GM19023 (cell line): ENCODE data around the gene LPAR1.

Source experiments
- ATAC-seq: cut with Tn5 transposase; IDR thresholded peaks from one replicate; pipeline ENCODE4 v1.9.1; 2021; ENCODE audit warnings: mild to moderate bottlenecking, moderate library complexity; ENCODE audit not compliant: unreplicated experiment

LPAR1 gene

DNA sequence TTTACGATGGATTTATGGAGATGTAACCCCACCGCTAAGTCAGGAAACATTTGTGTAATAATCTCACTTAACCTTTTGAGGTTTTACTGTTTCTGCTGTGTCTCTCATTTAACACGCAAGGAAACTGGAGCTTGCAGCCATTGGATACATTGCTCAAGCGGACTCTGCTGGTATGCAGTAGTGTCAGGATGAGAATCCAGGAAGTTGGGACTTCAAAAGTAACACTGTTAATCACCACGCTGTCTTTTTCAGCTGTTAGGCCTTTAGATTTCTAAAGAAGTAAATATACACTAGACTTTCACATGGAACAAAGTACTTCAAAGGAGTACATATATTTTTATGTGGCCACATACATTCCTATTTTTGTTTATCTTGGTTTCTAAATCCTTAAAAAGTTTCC is 114.7 kb downstream of the LPAR1 start:
- no peak for ATAC-seq

GRCh38 chr9:110922145-110922544 is 116.1 kb downstream of the LPAR1 start:
- ATAC-seq, result no peak

GRCh38 chr9:110921705-110922104 is 116.6 kb downstream of the LPAR1 start:
- ATAC-seq, result no peak

GRCh38 chr9:110919609-110920008 is 118.7 kb downstream of the LPAR1 start:
- no peak for ATAC-seq

GRCh38 chr9:110919050-110919435 is 119.2 kb downstream of the LPAR1 start:
- no peak for ATAC-seq

GRCh38 chr9:110918316-110919049 is 119.8 kb downstream of the LPAR1 start:
- no peak for ATAC-seq

DNA sequence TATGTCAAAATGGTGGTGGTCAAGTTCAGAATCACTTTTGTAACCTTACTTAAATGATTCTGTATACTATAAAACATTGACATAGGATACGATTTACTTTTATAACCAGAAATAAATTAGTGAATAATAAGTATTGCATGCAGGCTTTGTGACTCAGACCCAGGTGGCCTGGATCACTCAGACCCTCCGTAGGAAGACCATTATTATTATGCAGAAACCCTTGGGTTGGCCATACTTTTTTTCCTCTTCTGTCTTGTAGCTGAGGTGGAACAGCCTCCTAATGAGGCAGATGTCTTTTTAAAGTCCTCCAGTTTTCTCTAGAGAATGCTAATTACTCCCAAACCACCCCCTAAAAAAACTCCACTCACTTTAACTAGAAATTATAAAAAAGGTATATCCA is 121.9 kb downstream of the LPAR1 start:
- ATAC-seq, result no peak

GRCh38 chr9:110912419-110913291 is 125.6 kb downstream of the LPAR1 start:
- no peak for ATAC-seq

DNA sequence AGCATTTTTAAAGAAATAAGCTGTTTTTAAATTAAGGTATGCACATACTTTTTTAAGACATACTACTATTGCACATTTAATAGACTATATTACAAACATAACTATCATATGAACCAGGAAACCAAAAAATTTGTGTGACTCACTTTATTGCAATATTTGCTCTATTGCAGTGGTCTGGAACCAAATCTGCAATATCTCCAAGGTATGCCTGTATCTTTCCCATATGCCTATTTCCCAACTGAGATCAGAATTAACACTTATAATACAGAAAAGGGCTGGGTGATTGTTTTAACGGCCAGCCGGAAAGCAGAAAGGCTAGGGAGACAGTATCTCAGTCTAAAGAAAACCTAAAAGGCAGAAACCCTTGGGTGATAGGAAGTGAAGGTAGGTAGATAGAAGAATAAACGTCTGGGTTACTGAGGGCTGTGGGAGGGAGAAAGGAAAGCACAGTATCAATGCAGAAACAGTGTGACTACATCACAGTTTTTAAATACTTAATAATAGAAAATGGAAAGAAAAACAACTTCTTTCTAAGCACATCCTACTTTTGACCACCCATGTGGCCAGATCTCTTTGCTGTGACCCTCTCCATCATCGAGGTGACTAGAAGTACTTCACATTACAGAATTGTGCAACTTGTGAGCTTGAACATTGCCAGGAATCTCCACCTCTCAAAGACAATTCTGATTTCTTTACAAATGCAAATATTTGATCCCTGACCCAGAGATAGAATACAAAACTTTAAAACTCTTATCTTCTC is 126.4 kb downstream of the LPAR1 start:
- no peak for ATAC-seq

- no peak for ATAC-seq
Observed at GRCh38 chr9:110908894-110909293, 129.4 kb downstream of the LPAR1 start.

DNA sequence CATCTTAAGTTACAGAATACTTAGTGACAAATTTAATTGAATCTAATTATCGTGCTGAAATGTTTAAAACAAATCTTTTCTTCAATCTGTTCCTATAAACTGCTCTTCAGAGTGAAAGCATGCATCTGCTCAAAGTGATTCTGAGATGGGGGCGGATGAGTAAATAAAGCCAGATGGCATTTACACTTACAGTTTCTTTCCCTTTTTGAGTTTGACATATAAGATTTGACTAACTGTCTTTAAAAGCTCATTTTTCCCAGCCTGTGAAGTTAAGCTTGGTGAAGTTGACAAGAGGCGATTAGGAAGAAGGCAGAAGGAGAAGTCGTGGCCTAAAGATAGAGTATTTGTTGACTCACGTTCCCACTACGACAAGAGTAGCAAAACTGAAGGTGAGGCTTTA is 137.4 kb downstream of the LPAR1 start:
- no peak for ATAC-seq

DNA sequence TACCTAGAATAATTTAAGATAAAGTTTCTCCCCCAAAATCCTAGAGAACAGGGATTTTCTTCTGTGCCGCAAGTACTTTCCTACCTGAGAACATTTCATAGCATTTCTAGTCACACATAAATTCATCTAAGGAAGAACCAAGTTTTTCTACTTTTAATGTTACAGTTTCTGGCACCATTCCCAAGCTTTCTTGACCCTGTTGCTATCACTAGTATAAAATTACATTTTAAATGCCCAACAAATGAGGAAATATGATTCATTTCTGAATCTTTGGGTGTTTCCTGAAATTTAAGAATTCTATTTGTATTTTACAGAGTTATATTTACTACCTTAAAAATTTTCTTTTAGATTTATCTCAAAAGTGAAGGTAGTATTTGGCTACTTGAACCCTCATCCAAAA is 137.8 kb downstream of the LPAR1 start:
- ATAC-seq, result no peak

DNA sequence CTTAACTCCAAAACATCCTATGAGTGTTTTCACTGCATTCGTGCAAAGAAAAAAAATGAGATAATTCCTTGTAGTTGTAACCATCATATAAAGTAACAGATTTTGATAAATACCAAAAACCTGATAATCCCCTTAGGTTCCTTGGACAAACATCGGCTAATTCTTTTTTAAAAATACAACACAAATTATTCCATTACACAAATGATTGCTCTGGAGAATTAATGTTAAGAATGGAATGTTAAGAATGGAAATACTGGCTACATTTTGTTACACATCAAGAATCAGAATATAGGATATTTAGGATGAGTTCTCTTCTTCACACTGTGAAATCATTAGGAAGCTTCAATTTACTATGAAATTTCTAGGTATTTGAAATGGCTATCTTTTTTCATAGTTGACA is 139.4 kb downstream of the LPAR1 start:
- no peak for ATAC-seq

DNA sequence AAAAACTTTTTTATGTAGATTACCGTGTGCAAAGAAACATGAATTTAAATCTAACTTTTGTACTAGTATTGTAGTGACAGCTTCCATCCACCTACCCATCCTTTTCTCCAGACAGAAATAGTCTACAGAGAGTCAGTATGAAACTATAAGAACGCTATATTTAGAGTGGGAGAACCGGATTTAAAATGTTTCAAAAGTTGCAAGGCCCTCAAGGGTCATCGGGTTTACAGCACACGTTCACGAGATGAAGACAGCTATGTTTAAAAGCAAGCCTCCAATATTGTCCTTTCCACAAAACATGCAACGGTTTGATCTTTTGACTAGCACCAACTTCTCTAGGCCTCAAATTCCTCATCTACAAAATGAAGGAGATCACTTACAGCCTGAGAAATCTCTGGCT is 139.9 kb downstream of the LPAR1 start:
- ATAC-seq, result no peak

- no peak for ATAC-seq
Observed at GRCh38 chr9:110897943-110898342, 140.3 kb downstream of the LPAR1 start.

GRCh38 chr9:110895147-110895905 is 142.9 kb downstream of the LPAR1 start:
- no peak for ATAC-seq

DNA sequence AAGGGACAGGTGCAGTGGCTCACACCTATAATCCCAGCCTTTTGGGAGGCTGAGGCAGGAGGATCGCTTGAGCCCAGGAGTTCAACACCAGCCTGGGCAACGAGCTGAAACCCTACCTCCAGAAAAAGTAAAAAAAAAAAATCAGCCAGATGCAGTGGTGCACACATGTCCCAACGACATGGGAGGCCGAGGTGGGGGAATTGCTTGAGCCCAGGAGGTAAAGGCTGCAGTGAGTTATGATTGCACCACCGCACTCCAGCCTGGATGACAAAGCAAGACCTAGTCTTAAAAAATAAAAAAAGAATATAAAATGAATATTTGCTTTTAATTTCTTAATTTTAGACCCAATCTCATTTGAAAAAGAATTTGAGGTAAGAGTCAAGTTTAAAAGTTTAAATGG is 143.5 kb downstream of the LPAR1 start:
- ATAC-seq, result no peak

GRCh38 chr9:110892689-110893088 is 145.6 kb downstream of the LPAR1 start:
- ATAC-seq, result no peak

GRCh38 chr9:110891760-110892159 is 146.5 kb downstream of the LPAR1 start:
- ATAC-seq, result no peak

DNA sequence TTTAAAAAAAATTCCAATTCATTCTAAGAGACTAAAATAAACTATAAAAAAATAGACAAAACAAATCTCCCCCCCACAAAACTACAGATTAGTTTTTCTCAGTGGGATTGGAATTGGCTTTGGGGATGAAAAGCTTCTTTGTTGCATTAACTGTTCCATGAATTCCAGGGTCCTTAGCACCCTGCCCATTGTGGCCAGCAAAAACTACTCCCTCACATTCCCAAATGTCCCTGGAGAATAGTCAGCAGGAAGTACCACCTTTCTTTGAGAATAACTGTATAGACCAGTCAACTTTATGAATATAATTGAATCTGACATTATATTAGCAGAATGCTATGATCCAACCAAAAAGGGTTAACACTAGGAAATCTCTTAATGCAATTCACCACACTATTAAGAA is 147.9 kb downstream of the LPAR1 start:
- no peak for ATAC-seq

GRCh38 chr9:110887276-110887675 is 151.0 kb downstream of the LPAR1 start:
- no peak for ATAC-seq
